GM21528 (cell line): ENCODE data around the gene GDNF.
"Not testable (repeated sequence)": the region's sequence is repeated elsewhere in the genome, so short reads cannot be mapped to it uniquely, and the experiment has no call there.

ENCODE experiments used
- ATAC-seq: cut with Tn5 transposase; IDR thresholded peaks from one replicate; pipeline ENCODE4 v1.9.1; 2021; ENCODE audit warnings: mild to moderate bottlenecking, moderate library complexity; ENCODE audit not compliant: unreplicated experiment, low FRiP score

The GDNF gene, protein sequence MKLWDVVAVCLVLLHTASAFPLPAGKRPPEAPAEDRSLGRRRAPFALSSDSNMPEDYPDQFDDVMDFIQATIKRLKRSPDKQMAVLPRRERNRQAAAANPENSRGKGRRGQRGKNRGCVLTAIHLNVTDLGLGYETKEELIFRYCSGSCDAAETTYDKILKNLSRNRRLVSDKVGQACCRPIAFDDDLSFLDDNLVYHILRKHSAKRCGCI

GRCh38 chr5:37839407-37840052 lies at the start of gene GDNF:
Gene GDNF (minus strand): TSS chr5:37840041. CDS start chr5:37834796, 5,245 bp downstream.
- no peak for ATAC-seq

GRCh38 chr5:37888476-37888875 lies 48.6 kb upstream of the GDNF start:
- no peak for ATAC-seq

- no peak for ATAC-seq
These were observed 46.5 kb upstream of the GDNF start for GRCh38 chr5:37886242-37886905.

DNA sequence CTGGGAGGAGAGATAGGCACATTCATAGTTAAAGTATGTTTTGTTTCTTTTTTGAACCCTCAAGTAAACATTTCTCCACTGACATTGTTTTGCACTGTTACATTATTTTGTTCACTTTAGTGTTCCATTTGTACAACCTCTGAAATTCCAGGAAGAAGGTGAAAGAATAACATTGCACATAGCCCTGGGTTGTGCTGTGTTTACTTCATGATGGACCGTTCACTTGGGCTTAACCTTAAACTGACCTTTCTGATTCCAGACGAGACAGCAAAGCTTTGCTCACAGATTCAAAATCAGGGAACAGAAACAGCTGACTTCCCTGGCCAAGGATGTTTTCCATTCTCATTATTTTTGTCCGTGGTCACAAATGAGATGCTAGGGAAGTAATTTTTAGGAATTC lies 42.8 kb upstream of the GDNF start:
- ATAC-seq, result no peak

GRCh38 chr5:37881359-37881758 lies 41.5 kb upstream of the GDNF start:
- no peak for ATAC-seq

GRCh38 chr5:37876943-37877342 lies 37.1 kb upstream of the GDNF start:
- no peak for ATAC-seq

- no peak for ATAC-seq
These were observed 36.4 kb upstream of the GDNF start for GRCh38 chr5:37876245-37876644.

DNA sequence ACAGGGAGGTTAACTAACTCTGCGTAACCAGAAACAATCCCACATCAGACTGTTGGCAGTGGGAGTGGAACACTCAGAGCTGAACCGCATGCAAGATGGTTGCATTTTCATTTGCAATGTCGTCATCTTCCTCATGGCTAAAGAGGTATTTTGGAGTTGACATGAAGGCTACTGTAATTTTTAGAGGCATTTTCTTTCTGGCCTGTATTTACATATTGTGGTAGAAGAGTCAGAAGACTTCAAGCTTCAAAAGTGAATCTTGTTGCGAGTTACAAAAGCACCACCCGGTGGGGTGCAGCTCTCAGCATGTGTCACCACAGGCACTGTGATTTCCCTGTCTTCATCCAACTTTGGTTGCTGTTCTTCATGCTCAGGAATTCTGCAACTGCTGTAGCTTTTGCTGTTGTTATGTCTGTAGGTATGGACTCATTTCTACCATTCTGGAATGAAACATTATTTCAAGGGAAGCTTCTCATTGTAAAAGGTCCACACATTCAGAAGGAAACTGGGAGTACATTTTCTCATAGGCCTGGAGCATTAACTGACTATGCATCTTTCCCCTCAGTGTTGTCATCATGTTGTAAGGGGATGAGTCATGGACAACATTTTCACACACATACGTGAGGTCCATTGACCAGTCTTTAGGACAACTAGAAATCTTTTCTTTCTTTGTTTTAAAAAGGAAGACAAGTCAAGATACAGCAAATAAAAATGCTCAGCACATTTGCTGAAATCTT lies 35.4 kb upstream of the GDNF start:
- no peak for ATAC-seq

GRCh38 chr5:37873988-37874387 lies 34.1 kb upstream of the GDNF start:
- no peak for ATAC-seq

DNA sequence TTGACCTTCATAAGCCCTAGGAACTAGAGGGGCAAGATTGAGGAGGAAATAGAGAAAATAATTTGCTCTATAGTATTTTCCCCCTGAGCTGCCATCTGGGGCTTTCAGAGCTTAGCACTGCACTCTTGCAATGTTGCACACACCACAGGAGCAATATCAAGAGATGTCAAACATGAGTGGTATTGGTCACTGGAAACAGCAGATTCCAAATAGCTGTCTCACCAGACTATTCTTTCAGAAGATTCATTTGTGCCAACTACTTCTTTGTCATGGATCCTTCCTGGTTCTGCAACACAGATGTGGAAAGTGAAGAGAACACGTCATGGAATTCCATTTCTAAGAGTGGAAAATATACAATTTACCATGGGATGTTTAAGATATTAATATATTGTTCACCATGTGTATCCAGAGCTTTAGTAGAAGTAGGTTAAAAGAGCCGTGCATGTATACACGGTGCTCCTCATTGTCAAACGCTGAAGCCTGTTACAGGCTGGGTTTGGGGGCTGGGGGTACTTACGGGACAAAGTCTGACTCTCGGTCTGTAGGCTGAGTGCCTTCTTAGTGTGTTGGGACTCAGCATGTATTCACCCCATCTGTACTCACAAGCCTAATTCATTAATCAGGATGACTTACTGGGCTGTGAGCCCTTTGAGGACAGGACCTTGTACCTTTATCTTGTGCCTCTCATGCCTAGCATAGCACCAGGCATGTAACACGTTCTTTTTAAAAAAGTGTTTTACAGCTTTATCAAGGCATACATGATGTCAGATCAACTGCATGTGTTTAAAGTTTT lies 31.4 kb upstream of the GDNF start:
- ATAC-seq, result no peak

GRCh38 chr5:37869216-37869615 lies 29.4 kb upstream of the GDNF start:
- no peak for ATAC-seq

DNA sequence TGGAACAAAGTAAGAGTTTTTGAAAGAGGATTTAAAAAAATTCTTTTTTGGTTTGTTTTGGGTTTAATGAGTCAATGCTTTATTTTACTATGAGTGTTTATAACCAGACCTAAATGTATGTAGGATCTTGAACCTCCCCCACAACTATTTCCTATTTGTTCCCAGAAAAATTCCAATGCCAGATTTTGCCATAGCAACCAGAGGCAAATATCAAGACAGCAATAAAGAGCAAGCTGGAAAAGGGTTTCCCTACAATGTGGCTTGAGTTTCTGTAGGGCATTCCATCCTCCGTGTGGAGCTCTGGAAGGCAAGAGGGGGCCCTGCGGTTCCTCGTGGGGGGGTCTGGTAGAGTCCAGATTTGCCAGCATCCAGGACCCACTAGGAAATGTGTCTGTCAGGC lies 27.8 kb upstream of the GDNF start:
- no peak for ATAC-seq

DNA sequence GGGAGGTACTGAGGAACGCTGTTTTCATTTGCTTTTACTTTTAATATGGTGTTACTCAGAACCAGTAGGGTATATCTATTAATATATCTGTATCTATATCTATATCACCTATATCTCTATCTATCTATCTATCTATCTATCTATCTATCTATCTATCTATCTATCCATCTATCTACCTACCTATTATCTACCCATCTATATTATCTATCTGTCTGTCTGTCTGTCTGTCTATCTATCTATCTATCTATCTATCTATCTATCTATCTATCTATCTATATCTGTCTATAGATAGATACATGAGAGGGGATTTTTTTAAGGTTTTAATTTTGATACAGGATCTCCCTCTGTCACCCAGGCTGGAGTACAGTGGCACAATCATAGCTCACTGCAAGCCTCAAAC lies 23.1 kb upstream of the GDNF start:
- not testable (repeated sequence) for ATAC-seq

GRCh38 chr5:37860206-37860605 lies 20.4 kb upstream of the GDNF start:
- no peak for ATAC-seq

GRCh38 chr5:37859805-37860204 lies 20.0 kb upstream of the GDNF start:
- ATAC-seq, result peak; percentile 94

DNA sequence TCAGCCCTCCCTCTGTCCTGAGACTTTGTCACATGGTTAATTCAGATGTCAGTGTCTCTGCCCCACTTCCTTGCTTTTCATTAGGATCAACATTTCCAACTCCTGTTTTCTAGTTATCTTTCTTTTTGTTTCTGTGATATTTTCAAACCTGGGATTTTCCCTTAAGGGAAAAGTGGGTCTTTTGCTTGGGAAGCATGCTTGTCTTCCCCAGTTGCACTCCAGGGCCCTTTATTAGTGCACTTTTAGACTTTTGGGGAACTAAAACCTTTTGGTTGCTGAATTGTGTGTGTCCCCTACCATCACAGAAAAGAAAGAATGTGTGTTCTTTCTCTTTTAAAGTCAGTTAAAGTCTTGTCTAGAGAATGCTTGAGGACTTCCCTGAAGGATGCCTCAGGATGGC lies 18.4 kb upstream of the GDNF start:
- no peak for ATAC-seq

- ATAC-seq, result no peak
These were observed 17.9 kb upstream of the GDNF start for GRCh38 chr5:37857696-37858095.

DNA sequence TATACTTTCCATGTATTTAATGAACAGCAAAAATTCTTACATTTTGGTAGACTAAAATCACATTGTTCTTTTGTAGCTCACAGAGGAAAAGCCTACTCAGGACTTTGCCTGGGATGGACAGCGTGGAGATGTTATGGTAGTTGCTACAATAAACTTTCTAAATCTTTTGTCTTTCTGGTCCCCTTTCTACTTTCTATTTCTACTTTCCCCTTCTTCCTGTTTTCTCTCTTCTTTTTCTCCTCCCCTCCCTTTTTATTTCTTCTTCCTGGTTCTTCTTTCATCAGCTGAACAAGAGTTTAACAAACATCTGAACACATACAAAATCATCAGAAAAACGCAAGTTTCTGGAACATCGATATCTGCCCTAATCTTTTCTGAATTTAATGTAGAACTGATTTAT lies 15.6 kb upstream of the GDNF start:
- ATAC-seq, result no peak

DNA sequence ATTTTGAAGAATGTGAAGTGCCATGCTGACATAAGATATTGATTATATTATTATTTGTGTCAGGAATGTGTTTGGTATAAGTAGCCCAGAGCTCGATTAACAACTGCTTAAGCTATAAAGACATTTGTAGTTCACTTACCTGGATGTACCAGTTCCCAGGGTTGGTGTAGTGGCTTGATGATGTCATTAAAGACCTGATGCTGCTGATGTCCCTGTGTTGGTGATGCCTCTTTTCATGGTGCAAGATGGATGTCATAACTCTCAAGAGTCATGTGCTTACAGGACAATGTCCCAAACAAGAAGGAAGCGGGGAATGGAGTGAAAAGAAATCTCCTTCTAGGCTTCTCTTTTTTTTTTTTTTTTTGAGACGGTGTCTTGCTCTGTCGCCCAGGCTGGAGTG lies 11.5 kb upstream of the GDNF start:
- no peak for ATAC-seq

DNA sequence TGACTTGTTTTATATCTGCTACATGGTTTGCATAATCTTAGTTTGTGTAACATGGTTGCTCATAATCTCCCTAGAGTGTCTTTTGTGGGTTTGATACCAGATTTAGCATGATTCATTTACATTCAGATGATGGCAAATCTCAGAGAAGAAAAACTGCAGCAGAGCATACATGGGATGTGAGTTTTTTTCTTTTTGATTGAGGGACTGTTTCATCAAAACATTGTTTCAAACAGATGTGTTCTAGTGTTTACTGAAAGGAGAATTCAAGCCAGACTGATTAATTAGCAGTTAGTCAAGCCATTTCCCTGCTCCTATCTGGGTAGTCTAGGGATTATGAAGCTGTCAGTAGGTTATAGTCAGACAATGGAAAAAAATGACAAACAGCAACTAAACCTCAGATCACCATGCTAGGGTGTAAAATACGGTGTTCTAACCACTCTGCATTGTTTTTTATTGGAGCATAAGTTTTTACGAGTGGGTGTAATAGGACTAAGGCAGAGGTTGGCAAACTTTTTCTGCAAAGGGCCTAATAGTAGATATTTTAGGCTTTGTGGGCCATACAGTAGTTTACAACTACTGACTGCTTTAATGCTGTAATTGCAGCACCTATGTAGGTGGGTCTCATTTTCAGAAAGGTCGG lies 10.5 kb upstream of the GDNF start:
- no peak for ATAC-seq
